Activated gamma-delta T cell (primary cell): ENCODE measurements around the gene HOXC12.

Experiments used
- DNase-seq: peaks from one replicate; lab custom pipeline; 2025; lab: John Stamatoyannopoulos, UW

HOXC12 gene

DNA sequence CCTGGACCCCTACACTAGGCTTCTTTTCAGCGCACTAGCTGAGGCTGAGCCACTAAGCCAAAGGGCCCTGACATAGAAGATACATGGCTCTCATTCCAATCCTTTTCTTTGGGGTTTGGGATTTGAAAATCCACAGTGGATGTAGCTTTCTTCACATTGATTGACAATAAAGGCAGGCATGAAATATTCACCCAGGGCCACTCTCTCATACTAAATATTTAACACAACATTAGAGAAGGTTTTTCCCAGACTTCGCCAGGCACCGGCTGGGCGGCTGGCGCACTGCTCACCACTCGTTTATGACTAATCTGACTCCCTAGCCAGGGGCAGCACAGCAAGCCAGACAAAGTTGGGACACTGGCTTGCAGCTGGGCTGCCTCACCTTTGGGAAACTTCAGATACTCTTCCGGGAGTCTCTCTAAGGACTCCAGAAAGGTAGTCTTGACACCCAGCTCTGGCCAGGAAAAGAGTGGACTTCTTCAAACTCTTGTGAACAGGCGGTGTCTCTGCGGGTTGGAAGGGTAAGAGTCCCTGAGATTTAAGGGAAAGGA is 17.5 kb downstream of the HOXC12 start:
- DNase-seq, result no peak

DNA sequence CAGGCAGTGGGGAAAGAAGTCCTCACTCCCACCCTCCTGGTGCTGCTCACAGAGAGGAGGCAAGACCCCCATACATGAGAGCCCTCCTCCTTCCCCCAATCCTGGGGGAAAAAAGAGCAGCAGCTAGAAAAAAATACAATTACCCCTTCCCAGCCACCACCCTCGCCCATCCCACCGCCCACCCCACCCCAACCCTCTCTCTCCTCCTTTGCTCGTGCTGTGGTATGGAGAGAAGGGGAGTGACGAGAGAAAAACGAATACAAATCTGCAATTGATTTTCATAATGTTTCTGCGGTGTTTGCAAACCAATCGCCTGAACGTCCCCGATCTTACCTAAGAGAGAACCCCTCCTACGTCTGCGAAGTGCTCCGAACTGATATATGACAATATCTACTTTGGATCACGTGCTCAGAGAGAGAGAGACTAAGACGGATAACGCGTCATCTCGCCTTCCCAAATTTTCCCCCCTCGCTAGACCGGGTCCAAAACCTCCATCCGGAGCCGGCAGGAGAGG is 18.1 kb downstream of the HOXC12 start, which contains the start of gene HOXC11:
Gene HOXC11, plus strand, starts transcription at position 405 of the 514 bp plus-strand sequence. CDS start 116 bp downstream, outside the sequence.
- no peak for DNase-seq

DNA sequence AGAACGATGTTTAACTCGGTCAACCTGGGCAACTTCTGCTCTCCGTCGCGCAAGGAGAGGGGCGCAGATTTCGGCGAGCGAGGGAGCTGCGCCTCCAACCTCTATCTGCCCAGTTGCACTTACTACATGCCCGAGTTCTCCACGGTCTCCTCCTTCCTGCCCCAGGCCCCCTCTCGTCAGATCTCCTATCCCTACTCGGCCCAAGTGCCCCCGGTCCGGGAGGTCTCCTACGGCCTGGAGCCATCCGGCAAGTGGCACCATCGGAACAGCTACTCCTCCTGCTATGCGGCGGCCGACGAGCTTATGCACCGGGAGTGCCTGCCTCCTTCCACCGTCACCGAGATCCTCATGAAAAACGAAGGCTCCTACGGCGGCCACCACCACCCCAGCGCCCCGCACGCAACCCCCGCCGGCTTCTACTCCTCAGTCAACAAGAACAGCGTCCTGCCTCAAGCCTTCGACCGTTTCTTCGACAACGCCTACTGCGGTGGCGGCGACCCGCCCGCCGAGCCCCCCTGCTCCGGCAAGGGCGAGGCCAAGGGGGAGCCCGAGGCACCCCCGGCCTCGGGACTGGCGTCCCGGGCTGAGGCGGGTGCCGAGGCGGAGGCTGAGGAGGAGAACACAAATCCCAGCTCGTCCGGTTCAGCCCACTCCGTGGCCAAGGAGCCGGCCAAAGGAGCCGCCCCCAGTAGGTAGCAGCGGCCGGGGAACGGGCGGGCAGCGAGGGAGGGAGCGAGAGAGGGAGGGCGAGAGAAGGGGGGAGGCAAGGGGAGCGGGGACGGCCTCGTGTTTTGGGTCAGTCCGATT is 18.7 kb downstream of the HOXC12 start:
- no peak for DNase-seq

DNA sequence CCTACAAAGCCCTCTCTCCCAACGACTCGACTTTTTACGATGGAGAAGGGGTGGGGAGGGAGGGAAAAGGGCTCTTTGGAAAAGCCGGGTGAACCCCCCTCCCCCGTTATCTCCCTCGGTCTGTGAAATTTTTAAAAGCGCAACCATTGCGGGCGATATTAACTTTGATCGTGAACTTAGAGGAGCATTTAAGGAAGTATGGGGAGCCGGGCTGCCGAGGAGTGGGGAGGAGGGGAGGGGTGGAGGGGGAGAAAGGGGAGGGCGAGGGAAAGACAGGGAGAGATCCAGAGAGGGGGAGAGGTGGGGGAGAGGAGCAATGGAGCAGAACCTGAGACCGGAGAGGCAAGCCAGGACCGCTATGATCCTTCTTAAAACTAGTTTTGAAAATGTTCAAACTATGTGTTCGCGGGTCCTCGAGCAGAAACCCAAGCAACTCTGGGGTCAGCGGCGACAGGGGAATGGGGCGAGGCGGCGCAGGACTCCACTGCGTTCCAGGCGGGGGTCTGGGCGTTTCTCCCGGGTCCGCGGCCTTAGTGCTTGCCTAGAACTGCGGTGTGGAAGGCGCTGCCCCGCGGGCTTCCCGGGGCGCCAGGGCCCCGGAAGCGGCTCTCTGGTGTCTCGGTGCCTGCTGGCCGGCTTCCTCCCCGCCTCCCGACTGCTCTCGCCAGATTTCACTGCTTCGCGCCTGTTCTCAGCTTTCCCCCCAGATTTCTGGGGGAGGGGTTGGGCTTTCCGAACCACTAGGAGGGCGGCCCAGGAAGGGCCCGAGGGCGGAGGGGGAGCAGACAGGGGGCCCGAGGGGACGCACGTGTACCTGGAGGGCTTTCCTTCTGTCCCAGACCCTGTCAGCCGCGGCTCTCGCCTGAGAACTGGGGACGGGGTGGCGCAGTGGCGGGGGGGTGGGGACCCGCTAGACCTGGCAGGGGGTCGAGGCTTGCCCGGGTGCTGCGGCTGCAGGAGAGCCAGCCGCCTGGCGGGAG is 19.7 kb downstream of the HOXC12 start, which contains the start of gene HOTAIR:
Gene HOTAIR, minus strand, starts transcription at position 871 of the 980 bp plus-strand sequence.
- DNase-seq, result no peak

DNA sequence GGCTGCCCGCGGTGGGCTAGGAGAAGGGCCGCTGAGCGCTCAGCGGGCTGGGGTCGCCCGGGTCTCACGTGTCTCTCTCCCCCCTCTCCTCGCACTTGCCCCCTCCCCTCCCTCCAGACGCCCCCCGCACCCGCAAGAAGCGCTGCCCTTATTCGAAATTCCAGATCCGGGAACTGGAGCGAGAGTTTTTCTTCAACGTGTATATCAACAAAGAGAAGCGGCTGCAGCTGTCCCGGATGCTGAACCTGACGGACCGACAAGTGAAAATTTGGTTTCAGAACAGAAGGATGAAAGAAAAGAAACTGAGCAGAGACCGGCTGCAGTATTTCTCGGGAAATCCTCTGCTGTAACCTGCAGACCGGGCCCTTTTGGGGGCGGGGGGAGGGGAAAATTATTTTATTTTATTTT is 20.4 kb downstream of the HOXC12 start:
- DNase-seq, result no peak

DNA sequence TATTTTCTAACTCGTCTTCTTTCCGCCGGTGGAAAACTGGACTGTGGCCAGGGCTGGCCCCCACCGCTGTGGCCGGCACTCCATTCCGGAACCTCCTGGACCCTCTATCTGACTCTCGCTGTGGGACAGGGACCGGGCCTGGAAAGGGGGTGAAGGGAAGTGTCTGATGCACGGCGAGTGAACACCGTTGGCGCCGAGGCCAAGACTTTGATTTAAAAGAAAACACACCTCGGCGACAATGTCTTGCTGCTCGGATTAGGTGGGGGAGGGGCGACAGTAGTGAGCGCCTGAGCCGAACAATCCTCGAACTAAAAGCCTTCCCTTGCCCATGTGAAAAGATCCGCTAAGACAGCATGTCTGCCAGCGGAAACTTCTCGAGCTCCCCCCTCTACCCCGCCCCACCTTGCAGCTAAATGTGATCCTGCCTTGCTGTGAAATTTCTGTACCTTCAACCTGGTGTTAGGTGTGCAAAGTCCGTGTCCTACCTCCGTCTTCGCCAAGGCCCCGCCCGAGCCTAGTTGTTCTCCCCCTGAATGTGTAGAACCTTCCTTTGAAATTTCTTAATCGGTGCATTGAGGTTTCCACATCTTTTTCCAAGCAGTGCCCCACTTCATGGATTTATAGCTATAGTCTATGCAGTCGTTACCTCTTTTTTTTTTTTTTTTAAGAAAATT is 20.9 kb downstream of the HOXC12 start:
- DNase-seq, result no peak

DNA sequence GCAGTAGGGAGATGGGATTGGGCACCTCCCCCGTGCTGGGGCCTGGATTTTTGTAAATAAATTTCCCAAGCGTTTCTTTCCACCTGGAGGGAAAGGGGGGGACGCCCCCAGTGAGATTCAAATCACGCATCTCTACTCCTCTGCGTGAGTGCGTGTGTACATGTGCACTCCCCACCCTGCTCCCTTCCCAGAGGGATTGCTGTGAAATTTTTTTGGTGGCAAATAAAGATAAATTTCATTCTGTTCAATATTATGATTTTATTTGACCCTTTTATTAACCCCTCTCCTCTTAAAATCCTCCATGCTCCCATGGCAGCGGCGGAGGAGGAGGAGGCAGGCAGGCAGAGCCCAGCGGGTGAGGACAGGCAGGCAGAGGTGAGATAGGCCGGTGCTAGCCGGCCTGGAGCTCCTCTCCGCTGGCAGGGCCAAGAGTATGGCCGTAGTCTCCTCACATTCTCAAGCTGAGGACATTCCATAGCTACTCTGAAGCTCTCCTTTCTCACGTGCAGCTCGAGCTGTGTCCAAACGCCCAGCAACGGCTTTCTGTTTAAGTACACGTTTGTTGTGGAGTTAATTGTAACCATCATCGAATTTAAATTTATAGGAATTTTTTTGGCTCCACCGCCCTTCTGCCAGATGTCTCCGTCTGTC is 21.6 kb downstream of the HOXC12 start:
- no peak for DNase-seq

DNA sequence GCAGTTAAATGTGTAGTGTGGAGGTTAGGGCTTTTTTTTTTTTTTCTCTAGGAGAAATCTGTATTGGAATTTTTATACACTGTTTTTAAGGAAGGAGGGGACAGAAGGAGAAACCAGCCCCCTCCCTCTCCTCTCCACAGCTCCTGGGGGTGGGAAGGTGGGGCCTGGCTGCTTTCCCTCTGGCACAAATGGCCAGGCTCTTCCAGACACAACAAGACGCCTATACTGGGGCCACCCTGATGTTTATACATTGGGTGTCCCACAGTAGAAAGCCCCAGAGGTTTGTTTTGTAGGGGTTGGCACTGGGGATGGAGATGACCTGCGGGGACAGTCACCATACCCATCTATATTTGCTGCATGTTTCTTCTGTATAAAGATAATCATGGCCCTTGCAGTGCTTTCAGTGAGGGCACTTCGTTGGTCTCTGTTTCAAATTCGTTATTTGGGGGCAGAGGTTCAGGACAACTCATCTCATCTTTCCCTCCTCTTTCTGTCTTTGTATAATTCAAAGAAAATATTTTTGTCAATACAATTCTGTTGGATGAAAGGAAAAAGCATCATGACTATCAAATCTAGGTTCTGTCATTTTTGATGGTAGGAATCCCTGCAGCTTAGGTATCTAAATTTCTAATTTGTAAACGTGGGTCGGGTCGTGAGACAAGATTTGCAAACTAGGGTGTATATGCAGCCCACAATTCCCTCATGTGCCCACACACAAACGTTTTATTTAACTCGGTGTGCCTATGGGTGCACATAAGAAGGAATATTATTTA is 22.3 kb downstream of the HOXC12 start:
- DNase-seq, result no peak

DNA sequence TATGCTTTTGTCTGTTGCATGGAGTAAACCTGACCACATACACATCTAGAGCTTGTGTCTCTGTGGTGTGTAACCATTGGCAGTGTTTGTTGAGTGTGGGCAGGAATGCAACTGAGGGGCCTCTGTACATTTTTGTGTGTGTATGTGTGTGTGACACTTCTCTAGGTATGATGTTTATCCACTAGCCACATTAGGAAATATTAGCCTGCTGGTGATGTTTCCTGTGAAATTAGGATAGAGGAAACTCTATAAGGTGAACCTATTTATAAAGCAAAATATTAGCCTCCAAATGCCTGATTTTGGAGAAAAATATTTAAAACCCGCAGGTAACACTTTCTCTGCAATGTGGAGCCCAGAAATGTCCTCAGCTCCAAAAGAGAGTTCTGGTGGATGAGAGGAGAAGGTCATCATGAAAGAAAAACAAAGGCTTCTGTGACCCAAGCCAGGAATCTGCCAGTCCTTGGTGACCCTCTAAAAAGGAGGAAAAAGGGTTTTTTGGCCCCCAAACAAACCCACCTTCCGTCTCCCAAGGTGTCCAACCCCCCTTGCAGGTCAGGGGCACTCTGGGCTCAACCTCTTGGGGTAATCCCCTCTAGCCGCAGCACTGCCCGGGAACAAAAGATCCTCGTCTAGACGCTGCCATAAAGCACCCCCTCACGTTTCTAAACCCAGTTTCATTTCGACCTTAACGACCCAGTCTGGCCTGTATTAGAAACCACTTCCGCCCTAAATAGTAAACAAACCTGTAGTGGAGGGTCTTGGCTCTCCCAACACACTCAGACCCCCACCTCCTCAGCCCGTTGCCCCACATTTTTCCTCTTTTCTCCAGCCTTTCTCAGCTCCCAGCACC is 23.1 kb downstream of the HOXC12 start:
- no peak for DNase-seq

DNA sequence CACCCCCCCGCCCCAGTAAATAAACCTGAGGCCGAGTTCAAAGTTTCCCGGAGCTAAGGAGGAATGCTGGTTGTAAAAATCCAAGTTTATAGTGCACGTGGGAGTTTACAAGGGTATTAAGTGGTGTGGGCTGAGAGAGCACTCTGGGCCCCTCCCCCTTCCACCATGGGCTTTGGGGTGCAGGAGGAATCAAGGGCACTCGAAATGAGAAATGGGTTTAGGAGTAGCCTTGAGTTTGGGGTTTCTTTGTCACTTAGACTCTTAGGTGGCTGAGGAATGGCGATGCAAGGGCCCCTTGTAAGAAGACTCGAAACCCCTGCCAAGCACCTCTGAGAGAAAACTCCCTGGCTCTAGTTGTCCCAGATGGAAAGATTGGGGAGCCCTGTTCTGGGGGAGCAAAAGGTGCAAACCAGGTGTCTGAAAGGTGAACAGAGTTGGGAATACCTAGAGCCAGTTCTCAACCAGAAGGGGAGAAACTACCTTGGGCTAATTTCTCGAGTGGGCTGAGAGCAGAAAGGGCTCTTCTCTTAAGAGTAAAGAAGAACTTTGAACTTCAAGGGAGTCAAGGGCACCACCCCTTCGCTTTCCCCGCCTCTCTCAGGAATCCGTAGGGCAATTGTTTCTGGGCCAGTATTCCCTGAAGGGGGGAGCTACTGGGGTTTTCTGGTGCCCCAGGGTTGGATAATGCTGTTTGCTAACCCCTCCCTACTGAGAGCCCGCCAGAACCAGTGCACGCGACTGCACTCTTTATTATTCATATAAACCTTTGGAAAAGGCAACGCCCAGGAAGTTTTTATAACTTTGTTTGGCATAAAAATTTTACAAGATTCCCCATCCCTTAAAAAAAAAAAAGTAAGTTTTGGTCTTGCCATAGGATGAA is 24.0 kb downstream of the HOXC12 start:
- DNase-seq, result no peak

DNA sequence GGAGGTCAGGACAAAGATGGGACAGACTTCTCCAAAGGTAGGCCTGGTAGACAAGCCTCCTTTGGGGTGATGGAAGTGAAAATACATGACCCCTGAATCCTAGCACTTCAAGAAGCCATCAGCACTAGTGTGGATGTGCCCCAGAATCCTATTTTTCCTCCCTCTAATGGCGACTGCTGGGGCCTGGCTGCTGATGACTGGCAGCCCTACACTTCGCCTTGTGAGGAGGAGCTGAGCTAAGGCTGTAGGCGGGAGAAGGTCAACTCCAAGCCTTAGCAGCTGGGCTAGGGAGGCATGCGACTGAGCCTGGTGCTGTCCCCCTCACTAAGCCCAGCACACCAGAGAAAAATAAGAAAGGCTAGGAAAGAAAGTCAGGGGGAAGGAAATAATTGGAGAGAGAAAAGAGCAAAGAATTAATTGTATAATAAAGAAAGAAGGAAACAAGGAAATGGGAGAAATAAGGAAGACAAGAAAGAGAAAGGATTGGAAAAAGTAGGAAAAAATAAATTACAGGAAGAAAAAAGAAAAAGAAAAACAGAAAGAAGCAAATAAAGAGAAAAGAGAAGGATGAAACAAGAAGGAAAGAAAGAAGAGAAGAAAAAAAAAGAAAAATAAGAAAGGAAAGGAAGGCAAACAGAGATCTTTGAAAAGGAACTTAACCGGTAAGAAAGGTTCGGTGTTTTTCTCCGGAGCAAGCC is 25.6 kb downstream of the HOXC12 start:
- DNase-seq, result no peak

DNA sequence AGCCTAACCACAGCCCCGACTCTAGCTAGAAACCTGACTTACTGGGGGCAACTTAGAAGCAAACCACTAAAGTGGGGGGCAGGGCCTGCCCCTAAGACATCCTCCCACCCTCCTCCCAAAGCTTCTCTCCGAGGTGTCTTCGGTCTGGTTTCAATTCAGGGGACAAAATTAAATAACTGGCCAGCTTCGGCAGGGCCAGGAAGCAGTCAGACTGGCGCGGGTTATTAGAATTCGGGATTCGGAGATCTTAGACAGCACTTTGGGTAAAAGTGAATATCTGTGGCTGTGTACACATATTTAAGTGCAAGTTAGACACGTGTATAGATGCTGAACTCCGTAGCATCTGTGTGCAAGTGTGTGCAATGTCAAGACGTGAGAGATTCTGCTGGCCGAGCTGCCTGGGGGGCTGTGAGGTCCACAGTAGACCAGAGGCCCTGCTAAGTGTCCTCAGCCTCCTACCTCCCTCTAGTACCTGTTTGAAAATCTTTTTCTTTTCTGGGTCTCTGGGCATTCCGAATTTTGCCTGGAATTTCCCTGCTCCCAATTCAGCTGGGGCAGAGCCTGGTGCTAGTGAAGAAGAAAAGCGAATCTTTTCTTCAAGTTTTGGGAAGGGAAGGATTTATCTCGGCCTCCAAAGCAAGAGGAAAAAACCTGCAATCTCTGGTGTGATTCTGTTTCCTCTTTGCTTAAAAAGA is 26.2 kb downstream of the HOXC12 start:
- DNase-seq, result no peak

DNA sequence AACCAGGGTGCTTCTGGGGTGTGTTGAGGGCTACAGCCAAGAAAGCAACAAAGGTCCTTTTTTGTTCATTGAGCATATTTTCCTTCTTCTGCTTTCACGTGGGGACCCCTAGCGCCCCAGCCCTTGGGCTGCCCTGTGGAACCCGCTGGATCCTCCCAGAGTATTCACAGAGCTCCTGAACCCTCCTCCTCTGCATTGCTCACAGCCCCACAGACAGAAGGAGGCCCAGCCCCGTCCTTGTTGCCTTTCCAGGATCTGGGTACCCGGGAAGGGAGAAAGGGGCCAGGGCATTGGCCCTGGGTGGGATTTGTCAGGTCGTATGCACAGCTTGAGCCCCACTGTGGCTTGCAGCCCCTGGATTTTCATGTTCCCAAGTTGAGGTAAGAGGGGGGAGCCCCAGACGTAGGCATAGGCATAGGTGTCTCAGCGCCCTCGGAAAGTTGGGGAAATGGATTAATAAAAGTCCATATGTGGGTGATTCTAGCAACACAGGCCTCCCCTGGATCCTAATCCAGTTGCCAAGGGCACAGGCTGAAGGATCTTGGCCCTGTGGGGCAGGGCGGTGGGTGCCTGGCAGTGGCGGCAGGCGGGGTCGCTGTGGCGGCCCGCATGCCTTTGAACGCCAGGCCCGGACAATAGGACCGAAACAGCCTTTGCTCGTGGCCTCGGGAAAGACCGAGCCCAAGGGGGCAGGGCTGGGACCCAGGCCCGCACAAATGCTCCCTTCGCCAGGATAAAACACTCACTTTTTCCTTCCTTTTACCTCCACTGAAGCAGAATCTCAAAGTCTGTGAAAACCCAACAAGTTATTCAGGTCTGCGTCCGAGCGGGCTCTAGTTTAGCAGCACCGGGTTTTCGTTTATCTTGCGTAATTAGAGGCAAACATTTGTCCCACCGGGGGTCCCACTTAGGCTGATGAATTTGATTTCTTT is 27.2 kb downstream of the HOXC12 start:
- no peak for DNase-seq

DNA sequence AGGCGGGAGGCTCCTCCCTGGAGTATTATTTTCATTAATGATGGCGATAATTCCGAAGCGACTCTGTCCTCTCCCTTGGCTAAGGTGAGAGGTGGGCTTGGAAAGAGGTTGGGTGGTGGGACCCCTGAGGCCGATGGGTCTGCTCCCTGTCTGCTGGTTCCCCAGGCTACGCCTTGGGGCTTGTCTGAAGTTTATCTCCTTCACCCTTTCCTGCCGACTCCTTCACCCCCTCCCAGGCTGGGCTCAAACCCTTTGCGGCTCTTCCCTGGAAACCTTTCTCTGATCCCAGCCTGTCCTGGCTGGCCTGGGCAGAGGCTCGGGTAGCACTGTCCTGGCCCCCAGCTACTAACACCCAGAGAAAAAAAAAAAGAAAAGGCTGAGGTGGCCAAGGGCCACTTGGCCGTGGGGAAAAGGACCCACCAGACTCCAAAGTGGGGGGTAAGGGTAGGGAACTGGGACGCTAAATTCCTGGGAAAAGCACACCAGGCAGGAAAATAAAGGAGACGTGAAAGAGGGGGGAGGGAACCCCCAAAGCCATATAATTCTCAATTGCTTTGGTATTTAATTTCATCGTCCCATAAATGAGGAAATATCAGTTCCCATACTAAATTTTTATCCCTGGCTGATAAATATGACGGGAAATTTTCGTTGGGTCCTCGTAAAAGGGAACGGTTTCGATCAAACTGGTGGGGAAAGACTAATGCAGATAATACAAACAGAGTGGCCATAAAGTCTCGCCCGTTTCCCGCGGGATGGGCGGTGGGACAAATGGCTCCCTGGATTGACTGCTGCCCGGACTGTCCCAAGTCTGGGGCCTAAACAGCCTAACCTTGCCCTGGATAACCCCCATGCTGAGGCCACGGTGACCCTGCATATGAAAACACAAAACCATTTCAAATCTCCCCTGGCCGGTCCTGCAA is 28.2 kb downstream of the HOXC12 start:
- DNase-seq, result no peak

DNA sequence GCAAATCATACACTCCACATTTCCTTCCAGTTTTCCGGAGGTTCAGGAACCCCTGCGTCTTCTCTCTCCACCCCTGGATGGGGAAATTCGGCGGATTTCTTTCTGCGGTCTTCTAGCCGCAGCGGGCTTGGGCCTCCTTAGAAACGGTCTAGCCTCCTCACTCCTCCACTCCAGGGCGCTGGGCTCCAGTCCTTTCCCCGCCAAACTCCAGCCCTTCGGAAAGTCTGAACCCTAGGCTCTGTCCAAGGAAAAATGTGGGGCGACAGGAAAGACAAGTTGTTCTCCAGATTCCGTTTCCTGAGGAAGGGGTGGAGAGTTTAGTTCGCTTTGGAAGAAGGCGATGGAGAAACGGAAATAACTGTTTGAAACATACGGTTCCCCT is 28.9 kb downstream of the HOXC12 start:
- no peak for DNase-seq
